ENCODE results near the gene PPP1R26. TPM values are rescaled to one million over a fixed set of nuclear protein-coding genes. Genes with fewer than 3 reads are reported as not detected.
"Not testable (repeated sequence)": the region's sequence is repeated elsewhere in the genome, so short reads cannot be mapped to it uniquely, and the experiment has no call there.

PPP1R26 gene
- polyA plus RNA-seq, 1 donor = 31.2 TPM

DNA sequence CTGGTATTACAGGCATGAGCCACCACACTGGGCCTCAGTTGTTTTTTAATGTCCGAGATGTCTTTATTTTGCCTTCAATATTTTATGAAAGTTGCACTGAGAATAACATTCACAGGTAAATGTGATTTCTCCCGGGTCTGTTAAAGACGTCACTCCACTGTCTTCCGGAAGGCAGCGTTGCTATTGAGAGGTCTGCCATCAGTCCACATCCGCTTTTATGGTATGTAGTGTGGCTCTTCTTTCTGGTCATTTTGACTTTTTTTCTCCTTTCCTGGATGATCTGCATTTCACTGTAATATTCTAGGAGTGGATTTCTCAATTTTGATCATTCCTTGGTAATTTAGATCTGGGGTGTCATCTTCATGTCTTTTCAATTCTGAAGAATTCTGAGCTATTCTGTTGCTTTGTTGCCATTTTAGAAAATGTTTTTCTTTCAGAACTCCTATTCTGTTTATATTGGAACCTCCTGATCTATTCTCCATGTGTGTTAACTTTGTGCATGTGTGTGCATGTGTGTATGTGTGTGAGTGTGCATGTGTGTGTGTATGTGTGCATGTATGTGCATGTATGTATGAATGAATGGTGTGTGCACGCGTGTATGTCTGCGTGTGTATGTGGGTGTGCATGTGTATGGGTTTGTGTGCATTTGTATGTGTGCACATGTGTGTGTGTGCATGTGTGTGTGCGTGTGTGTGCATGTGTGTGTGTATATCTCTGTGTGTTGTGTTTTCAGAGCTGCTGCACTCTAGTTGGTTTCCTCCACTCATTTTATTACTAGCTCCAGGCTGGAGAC is 39.8 kb downstream of the PPP1R26 start:
- DNase-seq = no peak

DNA sequence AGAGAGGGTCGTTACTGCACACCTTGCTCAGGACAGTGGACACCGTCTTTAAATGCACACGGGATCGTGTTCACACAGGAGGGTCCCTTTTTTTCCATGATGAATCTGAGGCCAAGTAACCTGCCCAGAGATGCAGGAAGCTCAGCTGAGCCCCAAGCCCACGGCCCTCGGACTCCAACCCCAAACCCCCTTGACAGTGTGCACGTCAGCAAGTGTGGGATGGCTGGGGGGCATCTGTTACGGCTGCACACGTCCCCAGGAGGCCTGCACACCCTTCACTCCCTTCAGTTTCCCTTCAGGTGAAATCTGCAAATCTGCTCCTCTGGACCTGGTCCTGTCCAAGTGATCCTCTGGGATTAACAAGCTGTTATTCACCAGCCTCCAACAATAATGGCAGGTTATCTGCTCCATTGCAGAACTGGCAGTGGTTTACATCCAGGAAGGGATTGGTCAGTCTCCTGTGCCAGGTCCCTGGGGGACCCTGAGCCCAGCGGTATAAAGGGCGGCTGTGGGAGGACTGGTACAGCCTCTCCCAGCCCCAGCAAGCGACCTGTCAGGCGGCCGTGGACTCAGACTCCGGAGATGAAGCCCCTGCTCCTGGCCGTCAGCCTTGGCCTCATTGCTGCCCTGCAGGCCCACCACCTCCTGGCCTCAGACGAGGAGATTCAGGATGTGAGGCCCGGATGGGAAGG is 41.5 kb downstream of the PPP1R26 start, which contains the start of gene LCN1:
Gene LCN1 (plus strand): TSS at position 525 of the 692 bp plus-strand sequence. CDS start 58 bp downstream, at position 583.
- DNase-seq = no peak

DNA sequence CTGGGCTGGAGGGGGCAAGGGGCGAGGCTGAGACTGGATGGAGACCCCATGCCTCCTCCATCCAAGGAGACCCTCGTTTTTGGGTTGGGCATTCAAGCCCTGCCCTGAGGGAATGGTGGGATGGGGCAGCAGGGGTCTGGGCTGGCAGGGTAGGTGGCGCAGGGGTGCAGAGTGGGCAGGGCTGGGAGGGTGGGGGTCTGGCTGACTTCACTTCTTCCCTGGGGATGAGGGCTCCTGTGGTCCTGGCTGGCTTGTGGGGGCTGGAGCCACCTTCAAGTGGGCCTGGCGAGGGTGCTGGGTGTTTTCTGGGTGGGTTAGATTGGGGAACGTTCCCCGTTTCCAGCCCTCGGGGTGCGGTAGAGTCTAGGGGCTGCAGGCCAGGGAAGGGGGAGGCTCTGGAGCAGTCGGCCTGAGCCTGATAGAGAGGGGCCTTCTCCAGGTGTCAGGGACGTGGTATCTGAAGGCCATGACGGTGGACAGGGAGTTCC is 42.1 kb downstream of the PPP1R26 start:
- DNase-seq = no peak

DNA sequence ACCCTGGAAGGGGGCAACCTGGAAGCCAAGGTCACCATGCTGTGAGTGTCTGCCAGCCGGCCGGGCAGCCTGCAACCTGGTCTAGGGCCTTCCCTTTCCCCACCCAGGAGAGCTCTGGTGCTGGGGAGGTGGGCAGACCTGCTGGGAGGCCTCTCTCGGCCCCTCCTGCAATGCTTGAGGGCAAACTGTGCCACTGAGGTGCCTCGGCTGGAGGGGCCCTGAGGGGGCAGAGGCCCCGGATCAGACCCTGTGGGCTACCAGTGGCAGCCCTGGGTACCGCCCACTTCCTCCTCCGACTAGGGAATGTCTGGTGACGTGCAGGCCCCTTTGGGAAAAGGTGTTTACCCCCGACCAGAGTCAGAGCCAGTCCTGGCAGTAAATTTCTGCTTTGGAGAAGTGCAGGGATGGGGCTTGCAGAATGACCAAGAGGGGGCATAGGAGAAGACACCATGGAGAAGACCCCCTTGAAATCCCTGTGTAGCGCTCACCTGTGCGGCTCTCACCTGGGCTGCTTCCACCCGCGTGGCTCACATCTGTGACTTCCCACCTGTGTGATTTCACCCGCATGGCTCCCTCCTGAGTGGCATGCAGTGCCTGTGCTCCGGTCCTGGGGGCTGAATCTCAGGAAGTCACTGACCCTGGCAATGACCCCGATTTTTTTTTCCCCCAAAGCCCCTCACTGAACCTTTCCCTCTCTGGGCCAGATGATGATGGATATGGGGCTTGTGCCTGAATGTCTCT is 42.7 kb downstream of the PPP1R26 start:
- DNase-seq = no peak

DNA sequence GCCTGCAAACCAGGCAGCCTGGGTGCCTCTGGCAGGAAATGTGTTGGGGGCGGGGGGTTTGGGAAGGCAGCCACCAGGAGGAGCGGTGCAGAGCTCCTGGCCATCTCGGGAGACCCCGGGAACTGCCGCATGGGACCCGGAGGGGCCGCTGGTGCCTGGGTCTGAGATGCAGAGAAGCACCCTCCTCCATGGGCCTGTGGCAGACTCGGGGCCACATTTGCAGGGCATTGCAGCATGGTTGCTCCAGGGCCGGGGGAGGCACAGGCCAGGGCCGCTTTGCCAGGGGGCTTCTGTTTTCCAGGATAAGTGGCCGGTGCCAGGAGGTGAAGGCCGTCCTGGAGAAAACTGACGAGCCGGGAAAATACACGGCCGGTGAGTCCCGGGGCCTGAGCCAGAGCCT is 43.3 kb downstream of the PPP1R26 start:
- no peak for DNase-seq

DNA sequence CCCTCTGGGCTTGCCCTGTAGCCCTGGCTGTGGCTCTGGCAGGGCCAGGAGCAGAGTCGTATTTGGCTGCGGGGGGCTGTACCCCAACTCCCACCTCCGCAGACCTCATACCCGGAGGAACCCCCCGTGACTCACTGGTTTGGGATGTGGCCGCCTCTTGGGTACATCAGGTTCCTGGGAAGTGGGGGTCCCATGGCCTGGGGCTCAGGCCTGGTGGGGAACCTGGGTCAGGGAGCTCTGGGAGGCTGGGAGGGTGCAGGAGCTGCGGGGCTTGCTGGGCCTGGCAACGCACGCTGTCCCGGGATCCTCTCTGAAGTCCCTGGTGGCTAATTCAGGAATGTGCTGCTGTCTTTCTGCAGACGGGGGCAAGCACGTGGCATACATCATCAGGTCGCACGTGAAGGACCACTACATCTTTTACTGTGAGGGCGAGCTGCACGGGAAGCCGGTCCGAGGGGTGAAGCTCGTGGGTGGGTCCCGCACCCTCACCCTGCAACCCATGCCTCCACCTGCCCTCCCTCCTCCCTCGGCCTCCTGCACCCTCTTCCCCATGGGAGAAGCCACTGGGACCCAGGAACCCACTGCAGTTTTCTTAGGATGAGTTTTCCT is 44.0 kb downstream of the PPP1R26 start:
- no peak for DNase-seq

DNA sequence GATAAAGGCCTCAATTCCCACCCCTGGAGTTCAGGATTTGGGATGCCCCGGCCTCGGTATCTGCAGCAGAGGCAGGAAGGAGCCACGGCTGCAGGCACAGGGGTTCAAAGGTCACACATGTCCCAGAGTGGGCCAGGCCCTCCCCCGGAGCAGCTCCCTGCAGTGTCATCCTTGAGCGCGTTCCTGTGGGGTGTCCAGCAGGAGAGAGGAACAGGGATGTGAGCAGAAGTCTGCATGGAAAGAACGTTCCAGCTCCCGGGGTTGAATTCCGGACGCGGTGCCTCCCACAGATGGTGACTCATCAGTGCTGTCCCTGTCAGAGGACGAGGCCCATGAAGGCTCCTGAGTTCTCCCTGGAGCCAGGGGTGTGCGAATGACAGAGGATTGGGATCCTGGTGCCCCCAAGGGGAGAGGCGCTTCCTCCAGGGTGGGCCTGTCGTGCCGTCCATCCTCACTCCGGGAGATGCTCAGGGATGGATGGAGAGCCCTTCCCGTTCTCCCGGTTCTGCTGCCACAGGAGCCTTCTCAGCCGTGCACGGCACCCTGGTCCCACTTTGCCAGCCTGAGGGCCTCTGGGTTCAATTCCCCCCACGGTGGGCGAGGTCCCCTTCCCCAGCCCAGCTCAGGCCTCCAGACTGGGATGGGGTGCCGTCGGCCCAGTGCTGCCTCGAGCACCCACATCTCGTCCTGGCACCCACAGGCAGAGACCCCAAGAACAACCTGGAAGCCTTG is 44.7 kb downstream of the PPP1R26 start:
- DNase-seq = no peak

DNA sequence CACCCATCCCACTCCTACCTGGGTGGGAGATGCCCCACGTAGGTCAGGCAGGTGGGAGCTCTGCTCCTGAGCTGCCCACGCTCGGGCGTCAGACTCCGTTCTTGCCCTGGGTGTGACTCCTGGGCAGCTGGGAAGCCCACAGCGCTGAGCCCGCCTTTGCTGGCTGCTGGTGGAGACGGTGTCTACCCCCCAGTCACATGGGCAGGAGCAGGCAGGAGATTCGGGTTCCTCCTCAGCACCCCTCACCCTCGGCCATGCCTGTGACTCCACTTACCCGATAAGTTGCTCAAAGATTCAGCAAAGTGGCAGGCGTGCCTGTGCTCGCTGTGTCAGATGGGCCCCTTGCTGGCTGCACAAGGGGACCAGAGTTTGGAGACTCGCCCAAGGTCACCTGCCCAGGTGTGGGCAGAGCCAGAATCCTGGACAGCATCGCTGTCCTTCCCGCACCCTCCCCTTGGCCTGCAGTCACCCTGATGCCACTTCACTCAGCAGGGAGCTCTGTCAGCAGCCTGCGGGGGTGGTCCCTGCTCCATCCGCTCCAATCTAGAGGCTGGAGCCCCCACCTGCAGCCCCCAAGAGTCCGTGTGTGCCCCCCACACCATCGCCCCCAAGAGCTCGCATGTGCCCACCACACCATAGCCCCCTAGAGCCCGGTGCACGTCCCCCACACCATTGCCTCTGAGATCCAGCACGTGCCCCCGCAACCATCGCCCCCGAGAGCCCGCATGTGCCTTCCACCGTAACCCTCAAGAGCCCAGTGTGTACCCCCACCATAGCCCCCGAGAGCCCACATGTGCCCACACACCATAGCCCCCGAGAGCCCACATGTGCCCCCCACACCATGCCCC is 45.9 kb downstream of the PPP1R26 start:
- no peak for DNase-seq

DNA sequence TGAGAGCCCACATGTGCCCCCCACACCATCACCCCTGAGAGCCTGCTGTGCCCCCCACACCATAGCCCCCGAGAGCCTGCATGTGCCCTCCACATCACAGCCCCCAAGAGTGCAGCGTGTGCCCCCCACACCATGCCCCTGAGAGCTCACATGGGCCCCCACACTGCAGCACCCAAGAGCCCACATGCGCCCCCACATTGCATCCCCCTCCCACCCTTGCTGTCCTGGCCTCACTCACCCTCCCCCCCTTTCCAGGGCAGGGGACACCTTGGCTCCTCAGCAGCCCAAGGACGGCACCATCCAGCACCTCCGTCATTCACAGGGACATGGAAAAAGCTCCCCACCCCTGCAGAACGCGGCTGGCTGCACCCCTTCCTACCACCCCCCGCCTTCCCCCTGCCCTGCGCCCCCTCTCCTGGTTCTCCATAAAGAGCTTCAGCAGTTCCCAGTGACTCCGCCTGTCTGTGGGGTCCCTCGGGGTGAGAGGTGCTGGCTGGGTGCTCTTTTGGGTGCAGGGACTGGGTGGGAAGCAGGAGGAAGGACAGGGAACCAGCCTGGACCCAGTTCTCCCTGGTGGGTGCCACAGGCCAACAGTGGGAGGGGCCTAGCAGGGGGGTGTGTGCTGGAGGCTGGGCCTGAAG is 46.6 kb downstream of the PPP1R26 start:
- no peak for DNase-seq

DNA sequence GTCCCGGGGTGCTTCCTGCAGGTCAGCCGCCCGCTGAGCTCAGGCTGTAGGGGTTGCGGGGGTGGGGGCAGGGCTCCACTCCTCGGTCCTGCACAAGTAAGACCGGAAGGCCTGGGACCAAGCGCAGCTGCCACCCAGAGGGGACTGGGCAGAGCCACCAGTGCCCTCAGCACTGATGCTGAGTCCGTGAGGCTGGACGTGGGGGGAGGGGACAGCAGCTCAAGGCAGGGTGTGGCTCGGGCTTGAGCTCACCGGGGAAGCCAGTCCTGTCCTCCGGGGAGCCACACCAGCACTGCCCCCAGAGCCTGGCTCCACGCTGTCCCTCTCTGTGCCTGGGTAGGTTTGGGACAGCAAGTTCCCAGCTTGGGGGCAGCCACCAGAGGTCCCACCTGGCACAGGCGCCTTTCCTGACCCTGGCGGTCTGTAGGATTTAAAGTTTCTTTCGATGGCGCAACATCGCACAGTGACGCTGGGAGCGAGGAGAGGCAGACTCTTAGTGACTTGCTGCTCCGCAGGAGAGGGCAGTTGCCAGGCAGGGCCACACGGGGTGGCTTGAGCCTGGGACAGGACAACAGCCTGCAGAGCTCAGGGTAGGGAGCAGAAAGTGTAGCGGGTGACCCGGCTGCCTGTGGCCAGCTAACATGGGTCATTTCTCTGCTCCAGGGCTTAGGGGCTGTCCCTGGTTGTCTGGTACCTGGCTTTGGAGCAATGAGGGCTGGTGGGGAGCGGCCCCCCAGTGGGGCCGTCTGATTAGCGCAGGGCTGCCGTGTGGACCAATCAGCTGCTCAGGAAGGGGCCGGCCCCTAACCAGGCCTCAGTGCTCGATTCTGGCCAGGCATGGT is 47.4 kb downstream of the PPP1R26 start:
- DNase-seq = no peak

DNA sequence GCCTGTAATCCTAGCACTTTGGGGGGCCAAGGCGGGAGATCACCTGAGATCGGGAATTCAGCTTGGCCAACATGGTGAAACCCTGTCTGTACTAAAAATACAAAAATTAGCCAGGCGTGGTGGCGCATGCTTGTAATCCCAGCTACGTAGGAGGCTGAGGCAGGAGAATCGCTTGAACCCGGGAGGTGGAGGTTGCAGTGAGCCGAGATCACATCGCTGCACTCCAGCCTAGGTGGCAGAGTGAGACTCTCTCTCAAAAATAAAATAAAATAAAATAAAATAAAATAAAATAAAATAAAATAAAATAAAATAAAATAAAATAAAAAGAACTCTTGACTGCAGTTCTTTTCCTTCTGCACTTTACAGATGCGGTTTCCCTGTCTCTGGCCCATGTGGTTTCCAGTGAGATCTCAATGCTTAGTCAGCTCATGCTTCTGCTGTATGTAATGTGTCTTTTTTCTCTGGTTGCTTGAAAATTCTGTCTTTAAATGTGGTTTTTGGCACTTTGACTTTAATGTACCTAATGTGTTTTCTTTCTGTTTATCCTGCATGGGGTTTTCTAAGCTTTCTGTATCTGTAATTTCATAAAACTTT is 49.4 kb downstream of the PPP1R26 start:
- DNase-seq = not testable (repeated sequence)

DNA sequence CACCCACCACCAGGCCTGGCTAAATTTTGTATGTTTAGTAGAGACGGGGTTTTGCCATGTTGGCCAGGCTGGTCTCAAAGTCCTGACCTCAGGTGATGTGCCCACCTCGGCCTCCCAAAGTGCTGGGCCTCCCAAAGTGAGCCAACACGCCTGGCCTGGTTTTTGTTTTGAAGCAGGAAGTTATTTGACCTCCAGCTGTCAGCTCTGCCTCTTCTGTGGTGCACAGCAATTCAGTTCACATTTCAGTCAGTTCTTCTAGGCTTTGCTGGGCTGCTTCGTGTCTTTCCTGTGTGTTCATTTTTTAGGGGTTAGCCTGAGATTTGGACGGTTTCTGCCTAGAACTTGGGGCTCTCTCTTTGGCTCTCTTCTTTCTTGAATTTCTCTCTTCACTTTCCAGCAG is 50.6 kb downstream of the PPP1R26 start:
- no peak for DNase-seq

DNA sequence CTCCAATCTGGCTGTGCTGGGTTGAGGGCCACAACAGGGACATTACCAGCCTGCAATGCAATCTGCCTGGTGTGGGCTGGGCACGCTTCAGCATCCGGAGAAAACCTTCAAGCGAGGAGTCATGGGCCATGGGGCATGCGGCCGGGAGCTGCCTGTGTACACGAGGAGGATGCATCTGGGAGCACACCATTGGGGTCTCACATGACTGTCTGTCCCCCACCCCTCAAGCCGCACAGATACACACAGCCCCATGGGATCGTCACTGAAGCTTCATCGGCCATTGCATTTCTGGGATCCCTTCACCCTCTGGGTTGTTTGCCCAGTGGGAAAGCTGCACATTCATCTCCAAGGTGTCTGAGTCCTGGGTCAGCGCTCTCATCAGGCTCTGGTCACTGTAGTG is 51.5 kb downstream of the PPP1R26 start:
- no peak for DNase-seq

DNA sequence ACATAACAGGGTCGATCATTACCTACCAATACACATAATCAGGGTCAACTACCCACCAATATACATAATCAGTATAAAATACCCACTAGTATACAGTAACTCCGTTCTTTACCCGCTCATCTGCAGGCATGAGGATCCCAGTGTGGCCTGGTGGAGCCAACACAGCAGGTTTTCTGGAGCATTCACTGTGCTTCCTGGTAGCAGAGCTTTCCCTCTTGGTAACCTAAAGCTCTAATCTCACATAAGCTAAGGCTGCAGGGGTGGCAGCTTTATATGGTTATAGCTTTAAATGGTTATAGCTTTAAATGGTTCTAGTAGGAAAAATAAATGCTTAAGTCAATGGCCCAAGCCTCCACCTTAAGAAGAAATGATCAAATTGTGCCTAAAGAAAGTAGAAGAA is 53.5 kb downstream of the PPP1R26 start:
- DNase-seq = no peak

DNA sequence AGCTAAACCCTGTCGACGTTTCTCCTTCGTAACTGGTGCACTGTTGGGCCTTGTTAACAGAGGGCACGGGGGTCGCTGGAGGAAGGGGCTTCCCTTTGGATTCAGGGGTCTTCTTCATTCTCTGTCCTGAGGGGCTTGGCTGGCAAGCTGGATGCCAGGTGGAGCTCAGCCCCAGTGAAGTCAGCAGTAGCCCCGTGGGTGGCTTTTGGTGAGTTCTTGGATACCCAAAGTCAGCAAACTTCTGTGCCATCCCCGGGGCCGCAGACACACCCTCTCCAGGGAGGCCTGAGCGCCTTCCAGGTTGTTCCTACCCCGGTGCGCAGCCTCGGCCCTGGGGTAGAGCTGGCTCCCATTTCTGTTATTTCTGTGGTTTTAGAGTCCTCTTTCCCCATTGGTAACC is 54.1 kb downstream of the PPP1R26 start:
- no peak for DNase-seq

DNA sequence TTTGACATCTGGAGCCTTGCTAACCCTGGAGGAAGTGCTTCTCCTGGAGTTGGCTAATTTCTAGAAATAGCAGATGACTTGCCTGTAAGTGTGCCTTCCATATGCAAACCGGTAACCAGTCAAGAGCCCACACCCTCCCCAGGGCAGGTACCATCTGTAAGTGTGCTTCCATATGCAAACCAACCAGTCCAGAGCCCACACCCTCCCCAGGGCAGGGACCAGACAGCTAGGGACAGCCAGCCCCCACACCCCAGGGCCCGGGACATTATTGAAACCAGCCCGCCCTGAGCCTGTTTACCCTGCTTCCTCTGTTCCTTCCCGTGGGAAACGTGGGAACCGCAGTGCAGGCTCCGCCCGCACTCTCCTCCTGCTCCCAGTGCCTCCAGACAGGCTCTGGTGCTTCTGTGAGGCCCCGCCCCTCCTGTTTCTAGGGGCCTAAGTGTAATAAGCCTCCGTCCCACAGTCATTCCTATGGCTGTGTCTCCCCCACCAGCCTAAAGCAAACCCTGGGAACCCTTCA is 54.7 kb downstream of the PPP1R26 start:
- not testable (repeated sequence) for DNase-seq

DNA sequence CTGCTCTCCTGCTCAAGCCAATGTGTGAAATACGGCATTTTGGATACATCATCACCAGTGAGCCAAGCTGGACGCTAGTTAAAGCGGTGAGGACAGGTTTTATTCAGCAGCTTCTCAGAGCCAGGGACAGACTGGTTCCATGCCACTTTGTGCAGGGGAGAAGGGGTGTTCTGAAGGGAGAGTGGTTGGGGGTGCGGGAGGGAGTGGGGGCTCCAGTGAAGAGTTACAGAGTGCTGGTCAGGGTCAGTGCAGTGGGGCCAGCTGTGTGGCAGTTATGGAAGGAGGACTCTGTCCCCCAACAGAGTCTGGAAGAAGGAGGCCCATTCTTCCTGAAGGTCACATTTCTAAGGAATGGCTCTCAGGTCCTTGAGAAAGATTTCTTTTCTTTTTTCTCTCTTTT is 55.2 kb downstream of the PPP1R26 start:
- not testable (repeated sequence) for DNase-seq

DNA sequence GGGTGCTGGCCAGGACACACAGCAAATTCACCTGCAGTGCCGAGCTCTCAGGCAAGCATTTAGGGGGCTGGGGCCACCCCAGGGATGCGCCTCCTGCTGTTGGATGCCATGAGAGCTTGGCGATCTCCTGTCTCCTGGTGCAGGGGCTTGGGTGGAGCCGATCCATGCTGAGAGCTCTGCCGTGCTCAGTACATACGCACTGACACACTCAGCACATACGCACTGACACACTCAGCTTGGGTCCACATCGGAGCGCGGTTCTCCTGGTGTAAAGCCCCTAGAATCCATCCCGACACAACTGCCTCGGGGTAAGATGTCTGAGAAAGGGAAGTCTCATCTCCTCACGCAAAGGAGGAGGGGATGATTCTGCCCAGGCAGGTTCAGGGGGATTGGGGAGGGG is 56.0 kb downstream of the PPP1R26 start:
- not testable (repeated sequence) for DNase-seq

Data from left kidney (tissue), 2 donors.